AG04450 (cell line): ENCODE results near the gene POU6F2. TPM values are rescaled to one million over a fixed set of nuclear protein-coding genes. Genes with fewer than 3 reads are reported as not detected.

Source experiments
- CTCF ChIA-PET: fragments of 300-600, 350-600 bp; formaldehyde crosslinking; extraction: SDS; loops from one replicate; lab custom pipeline; 2022; ENCODE audit warnings: antibody characterized with exemption, inconsistent platforms; lab: Charles Lee
- POLR2A ChIA-PET: fragments of 350-600 bp; formaldehyde crosslinking; extraction: SDS; loops from one replicate; lab custom pipeline; 2021; ENCODE audit warnings: antibody characterized with exemption, inconsistent platforms; lab: Yijun Ruan, JAX
- DNase-seq: peaks from one replicate; pipeline ENCODE4 v3.0.0-alpha.2; 2011; ENCODE audit warnings: low read depth, low spot score
- H3K27ac ChIP-seq: one replicate; pipeline ENCODE4 v1.5.1; 2012; ENCODE audit warnings: low read depth, low read length, control low read depth
- H3K27me3 ChIP-seq: one replicate; pipeline ENCODE4 v1.6.0; 2012; ENCODE audit warnings: low read length; ENCODE audit not compliant: control insufficient read depth, insufficient read depth
- H3K4me3 ChIP-seq: 2 replicates; pipeline ENCODE4 v1.5.1; 2011; ENCODE audit warnings: mild to moderate bottlenecking, low read depth, low read length, control low read depth
- H3K9me3 ChIP-seq: 2 replicates; pipeline ENCODE4 v1.5.1; 2012; ENCODE audit warnings: low read length; ENCODE audit not compliant: control insufficient read depth, insufficient read depth
- polyA plus RNA-seq: library from polyadenylated mRNA; depleted of rRNA; stranded (reverse); fragments of >200 nt; gene quantifications from 2 replicates; pipeline ENCODE4 v1.2.3, GENCODE V29; 2011; rRNA removed
- small RNA-seq: library from RNA; depleted of rRNA; stranded (forward); fragments of <200 nt; gene quantifications from one replicate; pipeline ENCODE3, GENCODE V24; 2012; ENCODE audit warnings: low read depth; ENCODE audit not compliant: insufficient read length
- TF ChIP-seq, protein P1 (sequence below): IDR thresholded peaks from 2 replicates; pipeline ENCODE4 v1.5.1; 2011; ENCODE audit warnings: low read depth, low read length, control low read depth, inconsistent platforms

POU6F2 gene
- polyA plus RNA-seq, 1 experiment = not detected

DNA sequence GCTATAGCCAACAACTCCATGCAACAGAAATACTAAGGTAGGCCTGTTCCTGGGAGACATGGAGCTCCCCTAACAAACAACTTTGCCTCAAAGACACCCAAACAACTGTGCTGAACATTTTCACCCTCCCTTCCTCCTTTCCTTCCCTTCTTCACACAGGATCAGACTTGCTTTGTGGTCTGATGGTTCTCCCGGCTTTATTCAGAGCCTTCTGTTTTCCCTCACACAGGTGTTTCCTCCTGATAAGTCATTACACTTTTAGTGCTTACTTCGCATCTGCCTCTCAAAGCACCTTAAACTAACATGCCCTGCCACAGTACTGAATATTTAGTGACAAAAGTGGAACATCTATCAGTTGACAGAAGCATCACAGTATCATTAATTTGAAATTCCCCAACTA, 532.2 kb downstream of the POU6F2 start:
- ChIA-PET POLR2A (no interaction called here), CTCF (no interaction called here)
- TF ChIP-seq, protein P1, sequence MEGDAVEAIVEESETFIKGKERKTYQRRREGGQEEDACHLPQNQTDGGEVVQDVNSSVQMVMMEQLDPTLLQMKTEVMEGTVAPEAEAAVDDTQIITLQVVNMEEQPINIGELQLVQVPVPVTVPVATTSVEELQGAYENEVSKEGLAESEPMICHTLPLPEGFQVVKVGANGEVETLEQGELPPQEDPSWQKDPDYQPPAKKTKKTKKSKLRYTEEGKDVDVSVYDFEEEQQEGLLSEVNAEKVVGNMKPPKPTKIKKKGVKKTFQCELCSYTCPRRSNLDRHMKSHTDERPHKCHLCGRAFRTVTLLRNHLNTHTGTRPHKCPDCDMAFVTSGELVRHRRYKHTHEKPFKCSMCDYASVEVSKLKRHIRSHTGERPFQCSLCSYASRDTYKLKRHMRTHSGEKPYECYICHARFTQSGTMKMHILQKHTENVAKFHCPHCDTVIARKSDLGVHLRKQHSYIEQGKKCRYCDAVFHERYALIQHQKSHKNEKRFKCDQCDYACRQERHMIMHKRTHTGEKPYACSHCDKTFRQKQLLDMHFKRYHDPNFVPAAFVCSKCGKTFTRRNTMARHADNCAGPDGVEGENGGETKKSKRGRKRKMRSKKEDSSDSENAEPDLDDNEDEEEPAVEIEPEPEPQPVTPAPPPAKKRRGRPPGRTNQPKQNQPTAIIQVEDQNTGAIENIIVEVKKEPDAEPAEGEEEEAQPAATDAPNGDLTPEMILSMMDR = no peak
- no peak overlapping the region for H3K27ac ChIP-seq
- H3K4me3 ChIP-seq = no peak overlapping the region
- no peaks in the 10 kb centered on the region for H3K27me3 ChIP-seq
- DNase-seq = no peak
- H3K9me3 ChIP-seq = no peaks in the 10 kb centered on the region

DNA sequence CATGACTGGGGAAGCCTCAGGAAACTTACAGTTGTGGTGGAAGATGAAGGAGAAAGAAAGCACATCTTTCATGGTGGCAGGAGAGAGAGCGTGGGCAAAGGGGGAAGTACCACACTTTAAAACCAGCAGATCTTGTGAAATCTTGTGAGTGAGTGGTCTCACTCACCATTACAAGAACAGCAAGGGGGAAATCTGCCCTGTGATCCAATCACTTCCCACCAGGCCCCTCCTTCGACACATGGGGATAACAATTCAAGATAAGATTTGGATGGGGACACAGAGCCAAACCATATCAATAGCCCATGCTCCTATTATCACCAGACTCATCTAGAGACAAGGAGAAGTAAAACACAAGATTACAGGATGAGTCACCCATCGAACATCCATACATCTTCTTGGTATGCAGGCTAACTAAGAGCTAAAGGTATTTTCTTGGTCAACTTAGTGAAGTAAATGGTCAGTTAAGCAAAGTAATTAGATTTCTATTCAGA, 533.2 kb downstream of the POU6F2 start:
- Histone ChIP-seq H3K27ac (no peak overlapping the region), H3K27me3 (no peaks in the 10 kb centered on the region), H3K4me3 (no peak overlapping the region), H3K9me3 (no peaks in the 10 kb centered on the region)
- ChIA-PET POLR2A (no interaction called here), CTCF (no interaction called here)
- no peak for DNase-seq
- TF ChIP-seq, protein P1 = no peak

DNA sequence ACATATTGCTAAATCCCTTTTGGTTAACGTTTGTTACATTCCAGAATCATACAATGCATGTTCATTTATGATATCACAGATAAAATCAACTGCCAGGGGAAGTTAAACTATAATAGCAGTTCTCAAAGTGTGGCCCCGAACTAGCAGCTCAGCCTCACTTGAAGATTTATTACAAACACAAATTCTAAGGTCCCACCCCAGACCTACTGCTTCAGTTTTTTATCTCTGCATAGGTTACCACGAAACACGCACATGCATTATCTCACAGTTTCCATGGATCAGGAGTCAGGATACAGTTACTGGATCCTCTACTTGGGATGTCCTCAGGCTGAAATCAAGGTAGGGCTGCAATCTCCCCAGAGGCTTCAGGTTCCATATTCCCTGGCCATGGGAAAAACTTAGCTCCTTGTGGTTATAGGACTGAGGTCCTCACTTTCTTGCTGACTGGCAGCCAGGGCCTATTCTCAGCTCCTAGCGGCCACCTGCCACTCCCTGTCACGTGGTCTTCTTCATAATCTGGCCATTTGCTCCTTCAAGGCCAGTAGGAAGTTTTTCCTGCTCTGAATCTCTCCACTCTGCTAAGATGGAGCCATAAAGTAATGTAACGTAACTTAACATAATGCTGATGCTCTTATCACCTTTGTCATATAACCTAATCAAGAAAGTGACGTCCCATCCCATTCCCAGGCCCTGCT, 538.0 kb downstream of the POU6F2 start:
- TF ChIP-seq, protein P1 = no peak
- Histone ChIP-seq H3K9me3 (no peaks in the 10 kb centered on the region), H3K27ac (no peak overlapping the region), H3K4me3 (no peak overlapping the region), H3K27me3 (no peaks in the 10 kb centered on the region)
- CTCF ChIA-PET = interaction anchor here (0.6 kb wide), 1 partner anchor 103 kb away, joined by 3 read pairs; no protein-coding TSS in a partner anchor
- DNase-seq = no peak
- POLR2A ChIA-PET = no interaction called here

DNA sequence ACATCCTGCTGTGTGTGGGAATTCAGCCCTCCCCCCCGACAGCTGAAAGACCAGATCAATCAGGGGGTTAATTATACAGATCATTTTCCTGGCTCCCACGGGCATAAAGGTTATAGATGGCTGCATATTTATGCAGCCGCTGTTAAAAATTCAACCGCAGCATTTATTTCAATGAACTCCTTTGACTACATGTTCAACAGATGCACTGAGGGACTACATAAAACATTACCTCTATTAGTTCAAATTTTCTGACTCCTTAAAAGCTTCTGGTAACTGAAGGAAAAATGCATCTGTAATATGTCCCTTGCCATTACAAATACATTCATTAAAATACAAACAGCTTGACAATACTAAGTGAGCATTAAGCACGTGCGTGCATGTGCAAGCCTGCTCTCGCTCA, 538.8 kb downstream of the POU6F2 start:
- no peak for DNase-seq
- no peaks in the 10 kb centered on the region for H3K9me3 ChIP-seq
- TF ChIP-seq, protein P1 = no peak
- H3K27me3 ChIP-seq = no peaks in the 10 kb centered on the region
- CTCF ChIA-PET = interaction anchor here (0.6 kb wide), 1 partner anchor 104 kb away, joined by 3 read pairs; no protein-coding TSS in a partner anchor
- no peak overlapping the region for H3K27ac ChIP-seq
- no peak overlapping the region for H3K4me3 ChIP-seq
- POLR2A ChIA-PET = no interaction called here

DNA sequence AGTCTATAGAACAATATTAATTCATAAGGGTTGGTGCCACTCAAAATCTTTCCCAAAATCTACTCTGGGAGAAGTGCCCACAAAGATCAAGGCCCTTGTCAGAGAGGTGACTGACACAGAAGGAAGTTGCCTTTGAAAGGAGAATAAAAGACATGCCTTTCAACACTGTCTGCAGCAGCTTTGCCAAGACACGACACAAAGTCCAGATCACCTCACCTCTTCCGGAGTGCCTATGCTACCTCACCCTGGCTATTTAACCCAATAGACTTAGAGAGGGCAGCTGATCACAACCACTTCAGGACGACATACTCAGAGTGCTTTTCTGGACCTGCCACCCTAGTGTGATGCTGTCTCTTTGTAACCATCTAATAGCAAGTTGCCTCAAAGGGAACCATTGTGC, 539.5 kb downstream of the POU6F2 start:
- TF ChIP-seq, protein P1 = no peak
- Histone ChIP-seq H3K4me3 (no peak overlapping the region), H3K9me3 (no peaks in the 10 kb centered on the region), H3K27me3 (no peaks in the 10 kb centered on the region), H3K27ac (no peak overlapping the region)
- POLR2A ChIA-PET = no interaction called here
- CTCF ChIA-PET = no interaction called here
- no peak for DNase-seq

Small RNAs within 50 kb of the gene (small RNA-seq; reads per million reads assigned to genes)
- 1.1 reads per million for gene SNORA20B

Other genes with a start within 250 kb of the POU6F2 start
- 41.6 and 67.1 TPM in 2 replicates for gene VPS41, start 68.7 kb upstream of the POU6F2 start, polyA plus RNA-seq